GM19239 (cell line): ENCODE measurements around the gene FNTB.
"Not testable (repeated sequence)": the region's sequence is repeated elsewhere in the genome, so short reads cannot be mapped to it uniquely, and the experiment has no call there.

Experiments
- DNase-seq: peaks from one replicate; pipeline ENCODE4 v3.0.0; 2011; ENCODE audit warnings: low spot score; ENCODE audit not compliant: insufficient read length
- FAIRE-seq: peaks from 2 replicates; lab custom pipeline; 2011; peaks lifted over from hg19 to GRCh38; lab: Jason Lieb, UNC

Gene FNTB

DNA sequence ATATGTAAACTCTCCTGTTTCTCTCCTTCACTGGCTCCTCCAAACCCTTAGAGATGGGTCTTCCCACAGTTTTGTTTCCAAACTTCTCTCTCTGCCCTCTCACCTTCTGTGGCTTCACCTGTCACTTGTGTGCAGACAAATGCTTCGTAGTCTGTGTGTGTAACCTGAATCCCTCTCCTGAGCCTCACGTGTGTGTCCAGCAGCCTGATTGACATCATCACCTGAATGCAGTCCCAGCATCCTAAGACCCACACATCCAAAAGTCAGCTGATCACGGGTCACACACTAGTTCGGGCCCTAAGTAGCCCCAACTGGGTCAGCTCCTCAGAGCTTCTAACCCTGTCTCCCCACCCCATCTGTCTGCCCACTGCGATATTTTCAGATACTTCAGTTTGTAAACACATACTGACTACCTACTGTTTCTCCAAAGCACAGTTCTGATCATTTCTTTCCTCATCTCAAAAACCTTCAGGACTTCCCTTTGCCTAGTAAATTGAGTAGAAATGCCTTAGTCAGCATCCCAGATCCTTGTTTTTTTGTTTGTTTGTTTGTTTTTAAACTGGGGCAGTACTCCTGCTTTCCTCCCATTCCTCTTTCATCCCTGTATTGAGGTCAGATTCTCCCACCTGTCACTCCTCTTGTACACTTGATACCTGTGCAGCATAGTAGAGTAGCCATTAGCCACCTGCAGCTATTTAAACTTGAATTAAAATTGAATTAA lies 23.7 kb downstream of the FNTB start:
- FAIRE-seq, result no peak
- DNase-seq, result no peak

DNA sequence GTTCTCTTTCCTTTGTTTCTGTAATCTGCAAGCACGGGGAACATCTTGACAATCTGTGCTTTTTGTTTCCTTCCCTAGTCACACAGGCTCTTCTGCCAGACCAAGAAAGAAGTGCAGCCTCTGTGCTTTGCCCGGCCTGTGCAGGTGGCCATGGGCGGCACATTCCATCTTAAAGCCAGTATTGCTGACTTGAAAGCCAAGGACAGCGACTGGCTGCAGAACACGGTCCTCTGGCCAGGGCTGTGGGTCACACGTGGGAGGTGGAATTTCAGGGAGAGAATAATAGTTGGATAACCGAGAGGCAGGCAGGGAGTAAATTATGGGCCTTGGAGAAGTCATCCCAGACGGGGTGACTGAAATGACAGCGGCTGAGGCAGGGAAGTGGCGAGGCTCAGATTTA lies 24.8 kb downstream of the FNTB start:
- DNase-seq, result no peak
- FAIRE-seq, result no peak

DNA sequence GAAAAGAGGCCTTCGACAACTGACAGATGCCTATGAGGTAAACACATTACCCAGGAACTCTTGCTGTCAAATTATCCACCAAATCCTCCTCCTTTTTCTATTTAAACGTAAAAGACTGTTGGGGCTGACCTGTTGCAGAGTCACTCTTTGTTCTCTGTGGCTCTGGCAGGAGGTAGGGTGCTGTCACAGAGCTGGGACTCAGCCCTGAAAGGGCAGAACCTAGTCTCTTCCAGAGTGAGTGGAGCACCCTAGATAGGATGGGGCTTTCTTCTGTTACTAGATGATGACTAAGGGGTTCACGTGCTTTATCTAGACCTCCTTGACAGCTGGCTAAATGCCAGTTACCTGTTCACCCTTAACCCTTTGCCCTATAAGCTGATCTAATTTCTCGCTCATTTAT lies 25.7 kb downstream of the FNTB start:
- FAIRE-seq, result no peak
- no peak for DNase-seq

DNA sequence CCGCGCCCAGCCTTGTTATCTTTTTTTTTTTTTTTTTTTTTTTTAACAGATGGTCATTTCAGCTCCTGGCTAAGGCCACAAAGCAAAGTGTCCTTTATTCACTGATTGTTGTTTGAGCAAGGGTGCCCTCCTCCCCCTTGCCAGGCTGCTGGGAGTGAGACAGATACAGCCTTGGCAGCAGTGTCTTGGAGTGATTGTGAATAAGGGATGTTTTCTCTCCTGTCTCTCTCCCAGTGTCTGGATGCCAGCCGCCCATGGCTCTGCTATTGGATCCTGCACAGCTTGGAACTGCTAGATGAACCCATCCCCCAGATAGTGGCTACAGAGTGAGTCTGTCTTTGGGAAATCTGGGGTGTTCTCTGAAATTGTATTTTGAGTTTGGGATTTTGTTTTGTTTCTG lies 28.7 kb downstream of the FNTB start:
- FAIRE-seq (no peak), DNase-seq (no peak)

DNA sequence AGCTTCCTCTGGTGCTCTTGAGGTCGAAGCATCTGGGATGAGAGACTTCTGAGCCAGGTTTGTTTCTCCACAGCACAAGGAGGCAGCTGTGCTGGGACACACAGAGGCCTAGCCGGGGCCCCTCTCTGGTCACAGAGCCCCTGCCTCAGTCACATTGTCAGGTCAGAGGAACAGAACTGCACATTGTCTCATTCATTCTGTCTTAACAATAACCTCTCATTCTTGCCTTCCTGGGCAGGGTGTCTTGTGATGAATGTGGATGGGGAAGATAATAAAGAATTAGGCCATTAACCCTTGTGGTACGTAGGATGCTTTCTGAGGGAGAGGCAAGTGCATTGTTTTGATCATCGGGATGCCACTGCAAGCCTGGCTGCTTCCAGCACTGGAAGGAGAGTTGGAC lies 29.8 kb downstream of the FNTB start:
- DNase-seq (no peak), FAIRE-seq (no peak)

DNA sequence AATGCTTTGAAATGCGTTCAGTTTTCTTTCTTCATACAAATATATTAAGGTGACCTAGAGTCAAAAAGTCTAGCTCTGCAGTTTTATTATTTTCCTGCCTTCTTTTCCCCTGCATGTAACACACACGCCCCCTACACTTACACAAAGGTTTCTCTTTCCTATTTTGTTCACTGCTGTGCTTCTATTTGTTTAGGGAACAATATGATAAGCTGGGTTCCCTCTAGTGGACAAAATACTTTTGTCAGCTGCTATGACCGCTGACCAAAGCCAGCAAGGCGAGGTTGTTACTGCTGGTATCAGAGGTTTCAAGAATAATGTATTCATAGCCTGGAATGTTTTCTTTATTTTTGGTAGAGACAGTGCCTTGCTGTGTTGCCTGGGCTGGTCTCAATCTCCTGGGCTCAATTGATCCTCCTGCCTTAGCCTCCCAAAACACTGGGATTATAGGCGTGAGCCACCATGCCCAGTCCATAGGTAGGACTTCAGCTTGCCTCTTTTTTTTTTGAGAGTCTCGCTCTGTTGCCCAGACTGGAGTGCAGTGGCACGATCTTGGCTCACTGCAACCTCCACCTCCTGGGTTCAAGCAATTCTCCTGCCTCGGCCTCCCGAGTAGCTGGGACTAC lies 33.4 kb downstream of the FNTB start:
- no peak for DNase-seq
- FAIRE-seq, result peak; percentile 60

DNA sequence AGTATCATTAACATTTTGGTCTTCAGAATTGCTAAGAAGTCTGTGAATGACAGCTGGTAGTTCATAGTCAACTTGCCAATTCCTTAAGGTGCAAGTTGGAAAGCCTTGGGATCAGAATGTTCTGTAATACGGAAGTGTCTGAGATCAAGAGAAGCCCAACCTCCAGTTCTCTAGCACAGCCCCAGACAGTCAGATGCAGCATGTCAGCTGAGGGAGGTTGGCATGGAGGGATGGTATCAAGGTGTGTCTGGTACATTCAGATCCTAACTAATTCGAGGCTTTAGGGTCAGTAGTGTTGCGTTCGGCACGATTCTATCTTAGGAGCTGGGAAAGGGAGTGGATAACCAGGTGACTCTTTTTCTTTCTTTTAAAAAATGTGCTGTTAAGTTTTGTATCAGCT lies 38.3 kb downstream of the FNTB start:
- no peak for FAIRE-seq
- no peak for DNase-seq

DNA sequence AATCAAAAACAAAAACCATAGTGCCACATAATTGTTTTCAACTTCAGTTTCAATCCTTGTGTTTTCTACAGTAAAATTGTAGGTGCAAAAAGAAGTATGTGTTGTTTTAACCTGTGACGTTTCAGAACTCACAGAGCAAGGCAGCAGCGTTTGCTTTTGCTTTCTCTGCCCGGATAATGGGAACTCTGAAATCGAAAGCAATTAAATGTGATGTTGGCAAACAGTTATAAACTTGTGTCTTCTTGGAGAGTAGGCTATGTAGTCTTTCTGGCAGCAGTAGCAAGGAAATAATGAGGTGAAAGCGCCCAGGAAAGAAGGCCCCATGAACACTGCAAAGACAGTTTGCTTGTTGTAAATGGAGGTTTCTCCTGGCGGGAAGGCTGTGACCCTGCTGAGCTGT lies 39.1 kb downstream of the FNTB start:
- DNase-seq (no peak), FAIRE-seq (no peak)

DNA sequence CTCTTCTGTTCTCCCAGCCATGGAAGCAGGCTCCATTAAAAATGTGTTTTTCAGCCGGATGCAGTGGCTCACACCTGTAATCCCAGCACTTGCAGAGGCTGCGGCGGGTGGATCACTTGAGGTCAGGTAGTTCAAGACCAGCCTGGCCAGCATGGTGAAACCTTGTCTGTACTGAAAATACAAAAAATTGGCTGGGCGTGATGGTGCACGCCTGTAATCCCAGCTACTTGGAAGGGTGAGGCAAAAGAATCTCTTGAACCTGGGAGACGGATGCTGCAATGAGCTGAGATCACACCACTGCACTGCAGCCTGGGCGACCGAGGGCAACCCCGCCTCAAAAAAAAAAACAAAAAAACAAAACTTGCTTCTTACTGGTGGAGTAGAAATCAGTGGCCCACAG lies 39.8 kb downstream of the FNTB start:
- FAIRE-seq (no peak), DNase-seq (no peak)

DNA sequence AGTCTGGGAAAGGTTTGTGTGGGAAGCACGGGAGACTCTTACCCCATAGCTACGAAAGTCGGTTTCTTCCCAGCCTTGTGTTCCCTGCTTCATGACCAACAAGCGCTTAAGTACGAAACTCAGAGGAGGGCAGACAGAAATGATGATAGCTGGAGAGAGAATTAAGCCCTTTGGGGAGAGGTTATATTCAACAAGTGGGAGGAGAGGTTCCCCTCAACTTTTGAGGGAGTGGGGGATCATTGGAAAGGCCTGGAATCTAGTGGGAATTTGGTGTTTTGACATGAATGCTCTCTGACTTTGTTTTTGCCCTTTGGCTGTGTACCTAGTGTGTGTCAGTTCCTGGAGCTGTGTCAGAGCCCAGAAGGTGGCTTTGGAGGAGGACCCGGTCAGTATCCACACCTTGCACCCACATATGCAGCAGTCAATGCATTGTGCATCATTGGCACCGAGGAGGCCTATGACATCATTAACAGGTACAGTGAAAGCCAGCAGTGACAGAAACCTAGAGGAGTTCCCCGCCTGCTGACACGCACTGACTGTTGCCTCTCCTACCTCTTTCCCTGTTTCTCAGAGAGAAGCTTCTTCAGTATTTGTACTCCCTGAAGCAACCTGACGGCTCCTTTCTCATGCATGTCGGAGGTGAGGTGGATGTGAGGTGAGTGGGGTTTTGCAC lies 40.6 kb downstream of the FNTB start:
- FAIRE-seq (no peak), DNase-seq (no peak)

DNA sequence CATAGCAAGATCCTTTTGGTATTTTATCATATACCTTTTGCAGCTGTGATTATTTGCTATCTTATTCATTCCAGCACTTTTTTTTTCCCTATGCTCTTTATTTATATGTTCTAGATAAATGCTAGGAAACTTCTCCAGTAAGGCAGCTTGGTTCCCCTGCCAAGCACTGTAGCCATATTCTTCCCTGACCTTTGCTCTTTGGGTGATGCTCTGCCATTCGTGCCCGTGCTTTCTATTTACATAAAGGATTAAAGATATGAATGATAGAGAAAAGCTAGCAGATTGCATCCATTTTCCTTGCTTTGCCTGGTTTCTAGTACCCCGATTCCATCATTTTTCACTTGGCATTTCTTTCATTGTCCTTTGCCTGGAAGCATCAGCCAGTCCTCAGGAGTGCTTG lies 42.2 kb downstream of the FNTB start:
- DNase-seq, result no peak
- FAIRE-seq, result no peak

DNA sequence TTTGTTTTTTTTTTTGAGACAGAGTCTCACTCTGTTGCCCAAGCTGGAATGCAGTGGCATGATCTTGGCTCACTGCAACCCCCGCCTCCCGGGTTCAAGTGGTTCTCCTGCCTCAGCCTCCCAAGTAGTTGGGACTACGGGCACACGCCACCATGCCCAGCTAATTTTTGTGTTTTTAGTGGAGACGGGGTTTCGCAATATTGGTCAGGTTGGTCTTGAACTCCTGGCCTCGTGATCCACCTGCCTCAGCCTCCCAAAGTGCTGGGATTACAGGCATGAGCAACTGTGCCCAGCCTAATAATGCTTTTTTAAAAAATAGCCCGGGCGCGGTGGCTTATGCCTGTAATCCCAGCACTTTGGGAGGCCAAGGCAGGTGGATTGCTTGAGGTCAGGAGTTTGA lies 44.6 kb downstream of the FNTB start:
- not testable (repeated sequence) for FAIRE-seq, DNase-seq

DNA sequence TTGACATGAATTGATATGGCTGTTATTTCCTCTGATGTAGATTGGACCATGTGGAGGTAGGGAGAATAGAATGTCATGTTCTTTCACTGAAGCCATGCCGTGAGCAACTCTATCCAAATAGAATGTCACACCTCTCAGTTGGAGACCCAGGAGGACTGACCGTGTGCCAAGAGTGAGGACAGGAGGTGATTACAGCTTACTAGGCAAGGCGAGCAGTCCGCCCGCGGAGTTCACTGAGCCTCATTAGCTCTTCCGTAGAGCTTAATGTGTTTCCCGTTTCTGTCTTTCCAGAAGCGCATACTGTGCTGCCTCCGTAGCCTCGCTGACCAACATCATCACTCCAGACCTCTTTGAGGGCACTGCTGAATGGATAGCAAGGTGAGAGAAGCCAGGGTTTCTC lies 45.6 kb downstream of the FNTB start:
- FAIRE-seq (no peak), DNase-seq (no peak)

DNA sequence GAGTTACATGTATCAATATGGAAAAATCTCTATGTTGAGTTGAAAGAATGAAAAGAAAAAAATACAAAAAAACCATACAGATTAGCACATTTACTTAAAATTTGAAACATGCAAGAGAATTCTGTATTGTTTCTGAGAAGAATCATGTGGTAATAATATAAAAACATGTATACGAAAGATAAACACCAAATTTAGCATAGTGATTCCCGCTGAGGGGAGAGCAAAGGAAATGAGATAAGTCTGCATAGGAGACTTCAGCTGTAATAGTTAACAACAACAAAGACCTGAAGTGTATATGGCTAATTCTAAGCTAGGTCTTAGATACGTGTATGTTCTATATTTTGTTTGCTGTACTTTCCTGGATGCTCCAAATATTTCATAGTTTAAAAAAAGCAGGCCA lies 46.5 kb downstream of the FNTB start:
- DNase-seq (no peak), FAIRE-seq (no peak)

DNA sequence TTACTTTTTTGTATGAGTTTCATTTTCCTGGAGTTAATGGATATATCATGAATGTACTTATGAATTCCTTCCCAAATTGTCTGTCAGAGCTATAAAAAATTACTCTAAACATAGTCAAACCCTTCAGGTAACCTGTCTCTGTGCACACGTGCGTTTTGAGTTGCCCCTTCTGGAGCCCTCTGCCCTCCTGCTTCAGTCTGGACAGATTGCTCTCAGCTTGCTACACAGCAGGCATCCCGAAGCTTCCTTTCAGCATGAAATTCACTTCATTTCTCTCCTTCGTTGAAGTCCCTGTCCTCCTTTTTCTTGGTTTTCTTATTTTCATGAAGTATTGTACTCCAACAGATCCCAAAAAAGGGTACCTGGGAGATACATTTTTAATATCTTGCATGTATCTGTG lies 47.3 kb downstream of the FNTB start:
- DNase-seq (no peak), FAIRE-seq (no peak)

DNA sequence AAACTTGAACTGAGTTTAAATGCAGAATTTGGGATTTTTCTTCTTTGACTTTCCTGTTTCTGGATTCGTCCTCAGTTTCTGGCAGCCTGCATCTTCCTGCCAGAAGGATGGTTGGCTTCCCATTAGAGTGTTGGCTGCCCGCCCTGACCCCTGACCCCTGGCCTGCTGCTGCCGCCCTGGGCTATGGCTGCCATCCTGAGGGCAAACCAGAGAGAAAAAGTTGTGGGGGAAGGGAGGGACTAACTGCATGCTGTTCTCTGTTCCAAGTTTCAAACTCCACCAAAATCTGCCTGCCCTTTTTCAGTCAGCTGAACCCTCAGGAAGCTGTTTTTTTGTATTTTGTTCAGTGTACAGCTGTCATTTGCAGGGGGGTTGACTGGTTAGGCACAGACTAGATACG lies 48.4 kb downstream of the FNTB start:
- DNase-seq, result no peak
- FAIRE-seq, result no peak

DNA sequence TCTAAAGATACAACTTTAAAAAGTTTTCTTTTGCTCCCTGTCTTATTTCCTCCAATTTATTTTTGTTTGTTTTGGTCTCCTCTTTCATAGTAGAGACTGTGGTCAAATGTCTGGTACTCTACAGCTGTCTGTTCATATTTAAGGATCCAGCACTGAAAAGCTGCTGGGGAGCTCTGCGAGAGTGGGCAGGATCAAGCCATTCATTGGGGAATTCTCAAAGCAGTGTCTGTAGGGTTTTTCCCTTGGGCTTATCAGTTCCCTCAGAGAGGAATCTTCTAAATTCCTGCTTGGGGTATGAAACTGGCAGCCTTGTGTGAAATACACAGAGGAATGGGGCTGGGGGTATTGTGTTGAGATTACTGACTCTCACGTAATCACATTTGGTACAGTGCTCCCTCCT lies 52.3 kb downstream of the FNTB start:
- no peak for FAIRE-seq
- no peak for DNase-seq

DNA sequence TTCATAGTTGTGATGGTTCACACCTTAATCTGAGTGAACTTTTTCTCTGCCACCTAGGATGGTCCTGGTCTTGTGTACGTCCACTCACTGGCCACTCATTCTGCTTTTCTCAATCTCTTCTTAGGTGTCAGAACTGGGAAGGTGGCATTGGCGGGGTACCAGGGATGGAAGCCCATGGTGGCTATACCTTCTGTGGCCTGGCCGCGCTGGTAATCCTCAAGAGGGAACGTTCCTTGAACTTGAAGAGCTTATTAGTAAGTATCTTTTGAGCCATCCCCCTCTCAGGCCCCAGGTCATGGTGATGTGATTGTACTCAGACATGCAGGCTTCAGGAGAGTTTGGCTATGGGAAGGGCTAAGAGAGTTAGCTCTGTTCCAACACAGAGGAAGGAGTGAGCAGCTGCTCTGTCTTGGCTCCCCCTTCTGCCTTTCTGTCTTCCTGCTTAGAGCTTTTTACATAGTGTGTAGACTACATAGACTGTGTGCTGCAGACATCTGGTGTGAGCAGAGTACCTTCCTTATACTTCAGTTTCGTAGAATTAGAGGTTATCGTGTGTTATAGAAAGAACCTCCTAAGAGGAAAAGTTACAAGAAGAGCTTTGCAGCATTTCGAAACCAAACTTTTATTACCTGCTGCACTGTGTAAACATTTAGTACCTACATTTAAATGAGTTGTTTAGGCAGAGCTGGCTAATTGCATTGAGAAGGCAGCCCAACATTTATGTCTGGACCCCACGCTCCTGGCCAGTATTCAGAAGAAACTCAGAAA lies 54.2 kb downstream of the FNTB start:
- DNase-seq (no peak), FAIRE-seq (no peak)

DNA sequence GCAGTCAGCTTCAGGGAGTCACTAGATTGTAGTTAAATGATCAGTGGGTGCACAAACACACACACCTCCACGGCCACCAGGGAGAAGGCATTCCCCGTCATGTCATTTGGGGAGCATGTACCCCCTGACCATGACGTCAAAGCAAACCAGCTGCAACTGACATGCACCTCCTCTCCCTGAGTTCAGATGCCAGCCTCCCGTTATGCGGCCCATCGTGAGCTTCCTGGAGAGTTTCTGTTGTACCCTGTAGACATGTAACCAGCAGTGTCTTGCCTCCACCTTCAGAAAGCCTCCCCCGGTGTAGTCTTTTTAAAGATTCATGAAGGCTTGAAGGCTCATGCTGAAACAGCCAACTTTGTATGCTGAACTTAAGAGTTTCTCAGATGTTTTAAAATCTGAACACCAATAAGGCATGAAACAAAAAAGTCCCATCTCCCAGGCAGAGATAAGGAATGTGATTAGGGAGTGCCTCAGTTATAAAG lies 54.8 kb downstream of the FNTB start:
- FAIRE-seq (no peak), DNase-seq (no peak)

DNA sequence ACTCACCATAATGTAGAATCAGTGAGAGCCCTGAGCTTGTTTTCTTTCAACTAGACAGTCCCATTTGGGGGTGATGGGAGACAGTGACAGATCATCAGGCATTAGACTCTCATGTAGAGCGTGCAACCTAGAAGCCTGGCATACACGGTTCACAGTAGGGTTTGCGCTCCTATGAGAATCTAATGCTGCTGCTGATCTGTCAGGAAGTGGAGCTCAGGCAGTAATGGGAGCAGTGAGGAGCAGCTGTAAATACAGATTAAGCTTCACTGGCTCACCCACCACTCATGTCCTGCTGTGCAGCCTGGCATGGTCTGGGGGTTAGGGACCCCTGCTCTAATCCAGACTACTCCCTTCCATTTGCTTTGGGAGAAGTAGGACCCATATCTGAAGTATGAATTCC lies 55.6 kb downstream of the FNTB start:
- no peak for FAIRE-seq

More for the DNA sequence above, 55.6 kb downstream of the FNTB start:
- no peak for DNase-seq
